ENCODE data around the gene CSGALNACT2.

The CSGALNACT2 gene

GRCh38 chr10:43220657-43221418 is 82.6 kb downstream of the CSGALNACT2 start:
- H3K27ac ChIP-seq, result no peak overlapping the region
- CTCF ChIA-PET, result no interaction called here
- no peak for DNase-seq (ENCODE audit: low spot score)
- POLR2A ChIA-PET (ENCODE audit: low non-redundant PET), result no interaction called here
- TF ChIP-seq CTCF (conservative IDR thresholded peaks at IDR 0.05; ENCODE audit: low read depth), result no peak

DNA sequence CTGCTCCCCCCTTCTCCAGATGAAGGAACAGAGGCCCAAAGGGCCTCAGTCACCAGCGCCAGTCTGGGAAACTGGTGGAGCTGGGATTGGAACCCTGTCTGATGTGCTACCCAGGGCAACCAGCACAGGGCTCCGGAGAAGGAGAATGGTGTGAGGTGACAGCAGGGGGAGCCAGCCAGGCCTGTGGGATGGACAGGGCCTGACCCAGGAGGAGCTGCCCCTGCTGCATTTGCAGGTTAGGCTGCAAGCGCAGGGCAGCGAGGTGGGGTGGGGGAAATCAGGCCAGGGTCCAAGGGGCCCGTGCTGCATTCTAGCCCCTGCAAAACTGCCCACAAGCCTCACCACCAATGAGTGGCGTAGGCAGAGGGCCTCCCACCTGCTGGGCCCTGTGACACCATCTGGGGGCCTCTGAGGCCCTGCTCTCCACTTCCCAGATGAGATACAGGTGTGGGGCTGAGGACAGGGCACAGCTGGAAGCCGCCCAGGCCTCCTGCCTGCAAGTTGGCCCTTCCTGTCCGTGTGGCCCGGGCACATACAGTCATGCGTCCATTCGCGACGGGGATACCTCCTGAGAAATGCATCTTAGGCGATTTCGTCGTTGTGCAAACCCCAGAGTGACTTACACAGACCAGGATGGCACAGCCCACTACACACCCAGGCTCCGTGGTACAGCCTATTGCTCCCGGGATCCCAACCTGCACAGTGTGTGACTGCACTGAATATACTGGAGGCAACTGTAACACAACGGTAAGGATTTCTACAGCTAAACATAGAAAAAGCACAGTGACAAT is 83.4 kb downstream of the CSGALNACT2 start:
- no peak for TF ChIP-seq CTCF (conservative IDR thresholded peaks at IDR 0.05; ENCODE audit: low read depth)
- POLR2A ChIA-PET (ENCODE audit: low non-redundant PET), result no interaction called here
- no peak overlapping the region for H3K27ac ChIP-seq
- DNase-seq (ENCODE audit: low spot score), result no peak
- CTCF ChIA-PET, result no interaction called here

- TF ChIP-seq CTCF (conservative IDR thresholded peaks at IDR 0.05; ENCODE audit: low read depth), result no peak
- CTCF ChIA-PET, result no interaction called here
- no peak overlapping the region for H3K27ac ChIP-seq
- DNase-seq (ENCODE audit: low spot score), result no peak
- POLR2A ChIA-PET (ENCODE audit: low non-redundant PET), result no interaction called here
These were observed 84.0 kb downstream of the CSGALNACT2 start for GRCh38 chr10:43222210-43222720.

DNA sequence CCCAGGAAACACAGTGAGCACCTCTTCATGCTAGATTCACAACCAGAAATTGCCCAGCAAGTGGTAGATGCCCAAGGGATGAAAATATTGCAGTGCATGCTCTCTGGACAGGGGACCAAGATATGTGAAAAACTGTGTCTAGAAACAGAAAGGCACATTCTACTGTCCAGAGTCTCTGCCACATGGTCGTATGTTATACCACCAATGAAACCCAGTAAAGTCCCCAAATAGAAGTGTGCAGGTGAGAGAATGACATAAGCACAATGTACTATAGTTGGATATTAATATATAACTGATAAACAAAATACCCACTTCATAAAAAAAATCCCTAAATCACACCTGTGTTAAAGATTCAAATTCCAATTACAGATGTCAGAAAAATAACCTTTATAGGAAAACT is 84.8 kb downstream of the CSGALNACT2 start:
- H3K27ac ChIP-seq, result no peak overlapping the region
- TF ChIP-seq CTCF (conservative IDR thresholded peaks at IDR 0.05; ENCODE audit: low read depth), result no peak
- no peak for DNase-seq (ENCODE audit: low spot score)
- POLR2A ChIA-PET (ENCODE audit: low non-redundant PET), result no interaction called here
- CTCF ChIA-PET, result interaction anchor here (1.2 kb wide), 1 partner anchor 50 kb away, joined by 6 read pairs; no protein-coding TSS in a partner anchor

DNA sequence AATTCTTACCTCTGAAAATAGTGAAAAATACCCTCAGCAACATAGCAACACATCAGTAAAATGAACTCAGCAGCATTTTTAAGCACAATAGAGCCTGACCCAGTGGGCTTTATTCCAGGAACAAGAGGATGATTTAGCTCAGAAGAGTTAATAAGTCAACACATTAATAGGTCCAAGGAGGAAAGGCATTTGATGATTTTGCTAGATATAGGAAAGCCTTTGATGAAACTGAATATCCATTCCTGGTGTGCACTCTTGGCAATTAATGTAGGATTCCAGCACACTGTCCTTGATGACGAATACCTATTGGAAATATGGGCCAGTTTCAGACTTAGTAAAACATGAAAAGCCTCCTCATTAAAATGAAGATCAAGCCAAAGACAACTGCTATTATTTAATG is 86.1 kb downstream of the CSGALNACT2 start:
- ChIA-PET CTCF (no interaction called here), POLR2A (ENCODE audit: low non-redundant PET) (no interaction called here)
- DNase-seq (ENCODE audit: low spot score), result no peak
- TF ChIP-seq CTCF (conservative IDR thresholded peaks at IDR 0.05; ENCODE audit: low read depth), result no peak
- H3K27ac ChIP-seq, result no peak overlapping the region

- ChIA-PET POLR2A (ENCODE audit: low non-redundant PET) (no interaction called here), CTCF (no interaction called here)
- H3K27ac ChIP-seq, result no peak overlapping the region
- no peak for DNase-seq (ENCODE audit: low spot score)
- TF ChIP-seq CTCF (conservative IDR thresholded peaks at IDR 0.05; ENCODE audit: low read depth), result no peak
These were observed 87.0 kb downstream of the CSGALNACT2 start for GRCh38 chr10:43225004-43225786.
